HG02970 (cell line): ENCODE results near the gene AJAP1.

ENCODE experiments used
- ATAC-seq: cut with Tn5 transposase; IDR thresholded peaks from one replicate; pipeline ENCODE4 v1.9.1; 2021; ENCODE audit warnings: mild to moderate bottlenecking, moderate library complexity, moderate number of reproducible peaks; ENCODE audit not compliant: unreplicated experiment, low FRiP score

Gene AJAP1

DNA sequence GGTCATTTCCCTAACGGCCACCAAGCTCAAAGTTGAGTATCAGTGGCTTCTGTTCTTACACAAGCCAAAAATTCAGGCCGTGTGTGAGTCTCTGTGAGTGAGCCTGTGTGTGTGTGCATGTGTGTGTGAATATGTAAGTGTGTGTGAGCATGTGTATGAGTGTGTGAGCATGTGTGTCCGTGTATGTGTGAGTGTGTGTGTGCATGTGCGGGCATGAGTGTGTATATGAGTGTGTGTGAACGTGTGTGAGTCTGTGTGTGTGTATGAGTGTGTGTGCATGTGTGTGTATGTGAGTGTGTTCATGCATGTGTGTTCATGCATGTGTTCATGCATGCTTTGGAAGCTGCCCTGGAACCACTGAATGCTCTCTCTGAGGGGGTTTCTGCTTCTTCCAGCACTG lies 105.7 kb downstream of the AJAP1 start:
- ATAC-seq = no peak

DNA sequence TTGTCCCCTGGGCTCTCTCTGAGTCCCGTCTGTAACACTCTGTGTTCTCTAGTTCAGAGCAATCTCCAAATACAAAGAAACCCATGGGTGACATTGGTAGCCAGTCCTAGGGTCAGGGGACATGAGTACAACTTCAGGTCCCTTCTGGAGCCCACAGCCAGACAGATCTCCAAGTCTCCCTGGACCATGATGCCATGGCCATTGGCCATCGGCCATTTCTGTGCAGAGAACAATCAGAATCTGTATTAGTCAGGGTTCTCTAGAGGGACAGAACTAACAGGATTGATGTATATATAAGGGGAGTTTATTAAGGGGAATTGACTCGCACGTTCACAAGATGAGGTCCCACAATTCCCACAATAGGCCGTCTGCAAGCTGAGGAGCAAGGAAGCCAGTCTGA lies 106.9 kb downstream of the AJAP1 start:
- no peak for ATAC-seq

DNA sequence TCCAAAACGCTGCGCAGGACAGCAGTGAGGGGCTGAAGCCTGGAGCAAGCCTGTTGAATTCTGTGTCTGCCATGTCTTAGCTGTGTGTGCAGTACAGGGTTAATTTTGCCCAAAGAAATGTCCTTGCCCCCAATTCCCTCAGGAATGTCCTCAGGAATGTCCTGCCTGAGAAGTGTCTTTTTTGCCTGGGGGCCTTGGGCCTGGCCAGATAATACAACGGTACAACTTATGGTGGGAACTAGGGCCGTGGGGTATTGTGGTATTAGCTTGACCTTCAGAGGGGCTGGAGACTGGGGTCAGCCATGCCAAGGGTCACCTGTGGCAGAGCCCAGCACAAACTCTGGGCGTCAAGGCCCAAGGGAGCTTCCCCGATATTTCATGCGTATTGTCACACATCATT lies 107.7 kb downstream of the AJAP1 start:
- ATAC-seq = no peak

DNA sequence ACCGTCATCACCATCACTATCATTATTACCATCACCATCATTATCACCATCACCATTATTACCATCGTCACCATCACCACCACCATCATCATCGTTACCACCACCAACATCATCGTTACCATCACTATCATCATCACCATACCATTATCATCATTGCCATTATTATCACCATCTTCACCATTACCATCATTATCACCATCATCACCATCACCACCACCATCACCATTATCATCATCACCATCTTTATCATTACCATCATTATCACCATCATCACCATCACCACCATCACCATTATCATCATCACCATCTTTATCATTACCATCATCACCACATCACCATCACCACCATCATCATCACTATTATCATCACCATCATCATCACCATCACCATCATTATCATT lies 112.9 kb downstream of the AJAP1 start:
- ATAC-seq = no peak

DNA sequence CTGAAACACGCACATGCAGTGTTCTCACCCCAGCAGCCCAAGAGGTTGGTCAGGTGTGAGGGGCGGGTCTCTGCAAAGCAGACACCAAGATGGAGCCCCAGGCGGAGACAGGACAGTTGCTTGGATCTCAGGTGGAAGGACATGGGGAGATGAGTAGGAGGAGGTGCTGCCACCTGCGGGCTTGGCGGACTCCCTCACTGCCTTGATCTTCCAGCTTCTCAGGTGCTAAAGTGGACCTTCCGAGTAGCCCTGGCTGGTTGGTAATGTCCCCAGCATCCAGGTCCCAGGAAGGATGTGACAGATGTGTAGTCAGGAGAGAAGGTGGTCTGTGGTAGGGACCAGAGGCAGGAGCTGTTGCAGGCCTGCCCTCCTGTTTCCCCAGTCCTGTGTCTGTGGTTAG lies 114.1 kb downstream of the AJAP1 start:
- no peak for ATAC-seq

DNA sequence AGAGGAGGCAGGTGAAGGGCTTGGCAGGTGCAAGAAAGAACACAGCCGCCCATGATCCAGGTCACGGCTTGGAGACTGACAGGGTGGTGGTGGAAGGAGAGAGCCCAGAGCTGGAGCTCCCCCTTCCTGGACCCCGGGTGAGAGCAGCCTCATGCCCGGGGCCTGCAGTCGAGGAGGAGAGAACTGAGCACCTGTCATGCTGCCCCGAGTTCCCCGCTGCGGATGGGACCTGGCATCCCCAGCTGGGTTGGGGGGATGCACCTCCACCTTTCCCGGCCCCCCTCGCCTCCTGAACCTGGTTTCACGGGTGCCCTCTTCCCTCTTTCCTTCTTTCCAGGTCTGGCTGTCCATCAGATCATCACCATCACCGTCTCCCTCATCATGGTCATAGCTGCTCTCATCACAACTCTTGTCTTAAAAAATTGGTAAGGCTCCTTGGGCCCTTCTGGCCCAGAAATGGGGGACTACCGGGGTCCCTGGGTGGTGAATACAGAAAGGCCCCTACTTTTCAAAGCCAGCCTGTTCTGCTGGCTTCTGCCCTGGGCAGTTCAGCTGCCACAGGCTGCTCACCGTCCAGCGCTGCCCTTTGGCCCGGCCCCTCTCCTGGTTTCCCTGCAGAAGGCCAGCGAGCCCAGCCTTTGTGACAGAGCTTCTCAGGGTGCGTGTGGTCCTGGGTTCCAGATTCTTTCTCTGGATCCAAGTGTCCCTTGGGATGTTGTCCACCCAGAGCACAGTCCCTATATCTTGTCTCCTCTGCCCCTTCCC lies 115.3 kb downstream of the AJAP1 start:
- no peak for ATAC-seq

DNA sequence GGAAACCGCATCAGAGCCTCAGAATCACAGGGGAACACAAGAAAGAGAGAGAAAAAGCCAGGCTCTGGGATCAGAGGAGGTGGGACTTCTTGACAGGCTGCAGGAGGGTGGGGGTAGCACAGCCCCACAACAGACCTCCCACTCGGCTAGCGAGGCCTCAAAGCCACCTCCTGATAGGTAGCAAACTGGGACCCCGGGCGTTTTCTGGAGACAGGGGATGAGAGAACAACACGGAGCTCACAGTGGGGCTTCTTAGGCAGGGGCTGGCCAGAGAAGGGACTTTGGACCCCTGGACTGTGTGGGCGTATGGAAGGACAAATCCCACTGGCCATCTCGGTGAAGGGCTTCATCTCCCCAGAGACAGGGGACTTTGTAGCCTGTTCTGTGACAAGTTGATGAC lies 116.3 kb downstream of the AJAP1 start:
- ATAC-seq = no peak

DNA sequence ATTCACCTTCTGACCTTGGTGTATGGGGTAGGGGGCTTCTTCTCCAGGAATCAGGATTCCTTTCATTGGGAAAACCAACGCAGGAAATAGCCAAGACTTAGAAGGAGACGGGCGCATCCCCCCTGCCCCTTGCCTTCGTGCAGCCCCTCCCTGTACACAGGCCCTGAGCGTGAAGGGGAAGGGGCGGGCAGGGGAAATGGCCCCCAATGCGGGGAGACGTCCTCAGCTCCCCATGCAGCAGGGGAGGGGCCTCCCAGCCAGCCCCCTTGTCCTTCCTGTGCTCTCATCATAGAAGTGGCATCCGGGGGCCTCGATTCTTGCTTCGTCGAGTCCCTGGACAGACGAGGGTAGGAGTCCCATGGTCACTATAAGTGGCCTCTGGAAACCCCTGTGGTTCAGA lies 116.9 kb downstream of the AJAP1 start:
- ATAC-seq = no peak

DNA sequence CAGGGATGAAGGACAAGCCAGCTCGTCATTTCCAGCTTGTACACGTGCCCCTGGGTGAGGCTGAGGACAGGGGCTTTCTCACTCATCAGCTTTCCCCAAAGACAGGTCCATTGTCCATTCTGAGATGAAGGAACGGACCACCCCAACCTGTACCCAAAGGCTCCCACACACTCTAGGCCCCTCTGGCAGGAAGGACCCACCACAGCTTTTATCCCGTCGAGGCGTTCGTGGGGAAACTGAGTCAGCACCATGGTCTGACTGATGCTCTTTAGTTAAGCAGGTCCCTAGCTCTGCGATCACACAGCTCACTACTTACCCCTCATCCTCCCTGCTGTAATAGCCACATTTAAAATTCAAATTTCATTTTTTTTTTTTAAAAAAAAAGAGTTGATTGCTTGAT lies 117.3 kb downstream of the AJAP1 start:
- ATAC-seq = no peak

DNA sequence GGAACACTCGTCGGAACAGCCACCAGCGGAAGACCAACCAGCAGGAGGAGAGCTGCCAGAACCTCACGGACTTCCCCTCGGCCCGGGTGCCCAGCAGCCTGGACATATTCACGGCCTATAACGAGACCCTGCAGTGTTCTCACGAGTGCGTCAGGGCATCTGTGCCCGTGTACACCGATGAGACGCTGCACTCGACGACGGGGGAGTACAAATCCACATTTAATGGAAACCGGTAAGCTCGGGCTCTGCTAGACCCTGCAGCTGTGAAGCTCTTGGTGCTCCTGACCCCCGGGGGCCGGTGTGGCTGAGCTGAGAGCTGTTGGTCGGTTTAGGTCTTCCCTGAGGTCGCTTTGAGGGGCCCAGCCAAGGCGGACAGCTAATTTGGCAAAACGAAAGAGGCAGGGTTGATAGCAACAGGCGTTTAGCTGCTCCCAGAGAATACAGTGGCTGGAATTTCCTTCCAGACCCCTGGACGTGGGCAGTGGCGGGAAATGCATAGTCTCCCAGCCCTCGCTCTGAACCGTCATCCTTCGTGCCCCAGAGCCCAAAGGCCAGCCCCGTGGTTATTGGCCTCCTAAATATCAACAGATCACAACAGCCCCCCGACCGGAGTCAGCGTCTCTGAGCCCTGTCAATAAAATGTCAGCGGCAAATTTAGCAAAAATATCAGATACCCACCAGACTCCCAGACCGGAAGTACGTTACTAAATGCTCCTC lies 118.0 kb downstream of the AJAP1 start:
- no peak for ATAC-seq

DNA sequence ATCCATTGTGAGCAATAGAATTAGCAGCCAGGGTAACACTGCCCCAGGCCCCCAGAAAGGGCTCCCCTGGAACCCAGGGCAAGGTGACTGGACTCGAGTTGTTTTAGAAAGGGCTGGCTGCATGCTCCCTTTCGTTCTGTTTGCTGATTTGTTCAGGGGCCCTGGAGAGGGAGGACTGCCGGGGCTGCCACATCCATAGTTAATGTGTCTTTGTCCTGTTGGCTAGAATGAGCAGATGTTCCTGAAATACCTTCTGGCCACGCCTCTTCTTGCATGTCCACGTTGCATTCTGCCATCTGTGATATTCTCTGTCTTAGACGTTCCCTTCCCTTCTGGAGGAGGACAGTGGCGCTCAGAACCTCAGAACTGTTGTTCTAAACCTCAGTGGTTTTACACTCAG lies 118.8 kb downstream of the AJAP1 start:
- ATAC-seq = no peak

DNA sequence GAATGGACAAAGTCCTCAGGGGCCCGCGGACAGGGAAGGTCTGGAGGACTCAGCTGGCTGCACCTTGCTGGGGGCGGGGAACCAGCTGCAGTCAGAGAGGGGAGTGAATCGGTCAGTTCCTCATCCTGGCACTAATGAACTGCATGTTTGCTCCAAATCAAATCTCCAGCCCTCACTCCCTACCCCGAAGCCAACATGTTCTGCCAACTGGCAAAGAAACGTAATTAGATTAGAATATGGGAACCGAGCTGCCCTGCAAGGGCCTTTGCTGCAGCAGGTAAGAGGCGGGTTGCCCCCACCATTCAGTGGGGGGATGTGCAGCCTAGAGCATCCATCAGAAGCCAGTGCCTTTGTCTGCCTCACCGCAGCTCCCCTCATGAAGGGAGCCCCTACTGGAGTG lies 121.1 kb downstream of the AJAP1 start:
- no peak for ATAC-seq

DNA sequence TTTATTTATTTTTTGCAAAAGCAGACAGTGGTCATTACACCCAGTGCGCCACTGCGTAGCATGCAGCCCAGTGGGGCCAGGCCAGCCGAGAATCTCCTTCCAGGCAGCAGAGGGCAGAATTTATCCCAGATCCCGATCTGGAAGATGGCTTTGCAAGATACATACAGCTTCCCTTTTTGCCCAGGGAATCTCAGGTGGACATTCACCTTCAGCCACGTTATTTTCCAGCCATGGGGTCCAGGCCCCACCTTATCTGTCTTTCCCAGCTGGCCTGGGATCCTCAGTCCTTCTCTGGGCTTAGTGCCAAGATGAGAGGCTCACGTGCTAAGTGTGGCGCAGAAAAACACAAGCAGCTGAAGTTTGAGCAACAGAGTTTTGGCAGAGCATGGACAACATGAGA lies 123.6 kb downstream of the AJAP1 start:
- ATAC-seq = no peak

DNA sequence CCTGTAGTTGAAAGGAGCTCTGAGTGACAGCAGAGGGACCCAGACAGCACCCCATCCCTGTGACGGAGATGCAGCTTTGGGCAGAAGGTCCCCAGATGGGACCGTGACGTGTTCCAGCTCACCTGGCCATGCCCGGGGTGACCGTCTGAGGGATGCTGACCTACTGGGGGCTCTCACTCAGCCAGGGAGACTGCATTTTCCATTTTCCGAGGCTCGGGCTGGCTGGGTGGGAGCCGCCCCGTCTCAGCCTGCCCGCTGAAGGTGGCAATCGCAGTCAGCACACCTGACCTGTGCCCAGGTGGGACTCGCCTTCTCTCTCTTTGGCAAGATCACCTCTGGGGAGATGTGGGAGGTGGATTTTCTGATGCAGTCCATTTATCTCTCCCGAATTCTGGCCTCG lies 127.2 kb downstream of the AJAP1 start:
- no peak for ATAC-seq

DNA sequence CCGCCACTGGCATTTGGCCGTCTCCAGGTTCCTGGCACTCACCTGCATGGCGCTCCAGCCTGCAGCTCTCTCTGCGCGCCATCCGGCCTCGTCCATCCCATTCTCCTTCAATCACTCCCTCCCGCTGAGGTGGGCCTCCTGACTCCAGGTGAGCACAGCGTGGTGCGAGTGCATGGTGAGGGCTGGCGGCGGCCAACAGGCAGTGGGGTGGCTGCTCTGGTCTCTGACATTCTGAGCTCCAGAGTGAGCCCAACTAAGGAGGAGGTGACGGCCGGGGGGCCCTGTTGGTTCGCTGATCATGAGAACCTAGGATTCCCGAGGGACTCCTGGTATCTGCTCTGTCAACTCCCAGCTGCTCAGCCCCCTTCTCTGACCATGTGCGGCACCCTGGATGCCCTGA lies 130.4 kb downstream of the AJAP1 start:
- ATAC-seq = no peak

DNA sequence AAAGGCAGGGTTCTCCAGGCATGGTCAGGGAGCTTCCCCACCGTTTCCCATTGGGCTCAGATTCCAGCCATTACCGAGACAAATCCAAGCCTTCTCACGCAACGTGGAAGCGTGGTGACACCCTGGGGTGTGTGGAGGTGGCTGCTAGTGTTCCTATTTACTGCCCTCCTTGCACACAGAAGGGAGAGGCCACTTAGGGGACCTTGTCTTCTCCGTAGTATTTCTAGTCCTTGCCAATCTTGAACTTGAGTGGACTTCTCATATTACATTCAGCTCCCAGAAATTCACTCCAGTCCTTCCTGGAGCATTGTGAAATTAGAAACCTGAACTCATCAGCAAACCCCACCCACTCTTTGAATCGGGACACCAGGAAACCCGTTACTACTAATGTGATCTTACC lies 131.6 kb downstream of the AJAP1 start:
- no peak for ATAC-seq

DNA sequence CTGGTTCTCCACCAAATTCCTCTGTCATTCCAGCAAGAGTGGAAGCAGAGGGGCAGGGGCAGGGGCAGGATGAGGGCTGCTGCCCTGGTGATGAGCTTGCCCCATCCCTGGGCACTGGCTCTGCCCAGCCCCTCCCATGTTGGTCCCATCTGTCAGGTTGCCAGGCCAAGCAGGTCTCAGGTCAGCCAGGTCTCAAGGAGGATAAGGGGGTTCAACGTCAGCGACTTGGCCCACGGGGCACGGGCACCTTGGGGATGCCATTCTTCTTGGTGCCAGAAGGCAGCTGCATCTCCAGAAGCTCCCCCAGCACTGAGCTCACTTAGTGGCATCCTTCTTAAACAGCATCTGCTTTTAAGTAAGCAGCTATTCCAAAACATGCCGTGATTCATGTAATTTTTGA lies 133.1 kb downstream of the AJAP1 start:
- no peak for ATAC-seq

DNA sequence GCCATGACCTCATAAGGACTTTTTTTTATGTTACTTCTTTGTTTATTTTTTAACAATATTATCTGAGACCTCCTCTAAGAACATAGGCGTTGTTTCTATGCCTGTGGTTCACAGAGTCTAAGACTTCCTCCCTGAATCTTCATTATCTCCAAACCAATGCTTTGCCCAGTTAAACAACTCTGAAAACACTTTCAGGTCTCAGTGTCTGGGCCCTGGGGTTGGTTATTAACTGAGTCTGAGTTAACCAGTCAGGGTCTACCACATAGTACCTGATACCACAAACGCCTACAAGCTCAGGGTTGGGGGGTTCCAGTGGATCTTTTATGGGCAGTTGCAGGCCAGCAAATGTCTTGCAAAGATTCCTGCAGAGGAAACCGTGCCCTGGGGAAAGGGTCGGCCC lies 138.2 kb downstream of the AJAP1 start:
- ATAC-seq = no peak

DNA sequence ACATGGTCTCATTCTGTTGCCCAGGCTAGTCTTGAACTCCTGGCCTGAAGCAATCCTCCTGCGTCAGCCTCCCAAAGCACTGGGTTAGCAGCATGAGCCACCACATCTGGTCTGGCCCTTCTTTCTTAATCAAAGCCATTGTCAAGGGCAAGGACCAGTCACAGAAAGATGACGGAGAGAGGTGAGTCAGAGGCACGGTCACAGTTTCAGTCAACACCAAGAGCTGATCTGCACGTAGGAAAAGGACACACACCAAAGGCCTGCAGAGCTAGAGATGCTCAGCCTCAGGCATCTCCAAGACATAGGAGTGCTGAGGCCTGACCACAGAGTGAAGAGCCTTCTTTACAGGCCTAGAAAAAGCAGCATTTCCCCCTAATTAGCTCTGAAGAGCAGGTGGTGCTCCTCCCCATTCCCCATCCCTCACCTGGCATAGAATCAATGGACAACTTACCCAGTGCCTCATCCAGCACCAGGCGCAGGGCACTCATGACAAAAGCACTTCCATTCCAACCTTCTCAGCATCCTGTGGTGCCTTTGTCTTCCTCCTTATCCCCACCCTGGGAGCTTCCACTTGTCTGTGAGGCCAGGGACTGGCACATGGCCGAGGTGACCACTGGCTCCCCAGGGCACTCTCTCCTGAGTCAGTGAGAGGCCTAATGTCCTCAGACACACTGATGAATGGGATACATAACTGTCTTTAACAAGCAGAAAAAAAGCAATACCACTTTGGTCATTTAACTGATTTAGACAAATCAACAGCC lies 139.8 kb downstream of the AJAP1 start:
- ATAC-seq = no peak

DNA sequence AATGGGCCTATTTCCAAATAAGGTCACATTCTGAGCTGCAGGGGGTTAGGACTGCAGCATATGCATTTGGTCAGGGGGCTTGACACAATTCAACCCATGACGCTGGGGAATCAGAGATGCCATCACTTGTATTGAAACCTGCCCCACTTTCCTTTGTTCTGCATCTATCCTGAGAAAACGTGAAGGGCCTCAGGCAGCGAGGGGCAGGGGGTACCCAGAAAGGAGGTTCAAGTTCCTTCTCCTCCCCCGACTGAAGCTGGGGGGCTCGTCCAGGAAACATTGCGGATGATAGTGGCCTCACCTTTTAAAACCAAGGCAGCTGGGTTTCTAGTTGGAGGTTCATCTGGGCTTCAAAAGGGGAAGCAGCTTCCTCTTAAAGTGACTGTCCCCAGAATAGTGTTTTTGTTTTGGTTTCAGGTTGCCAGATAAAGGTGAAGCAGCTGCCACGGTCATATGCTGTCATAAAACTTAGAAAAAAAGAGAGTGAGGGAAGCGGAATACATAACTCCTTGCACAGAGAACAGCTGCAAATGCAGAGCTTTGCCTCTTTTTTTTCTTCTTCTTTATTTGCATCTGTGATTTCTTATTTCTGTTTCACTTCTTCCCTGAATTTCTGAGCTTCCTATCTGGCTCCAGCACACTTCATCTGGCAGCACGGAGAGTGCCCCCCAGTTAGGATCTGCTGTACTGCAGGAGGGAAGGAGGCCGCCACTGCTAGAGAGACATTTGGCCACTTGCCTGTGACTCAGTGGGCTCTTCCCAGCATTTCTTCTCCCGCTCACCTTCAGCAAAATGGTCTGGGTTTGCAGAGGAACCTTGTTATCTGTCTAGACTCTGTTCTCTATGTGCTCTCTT lies 142.0 kb downstream of the AJAP1 start:
- peak; percentile 86 for ATAC-seq

DNA sequence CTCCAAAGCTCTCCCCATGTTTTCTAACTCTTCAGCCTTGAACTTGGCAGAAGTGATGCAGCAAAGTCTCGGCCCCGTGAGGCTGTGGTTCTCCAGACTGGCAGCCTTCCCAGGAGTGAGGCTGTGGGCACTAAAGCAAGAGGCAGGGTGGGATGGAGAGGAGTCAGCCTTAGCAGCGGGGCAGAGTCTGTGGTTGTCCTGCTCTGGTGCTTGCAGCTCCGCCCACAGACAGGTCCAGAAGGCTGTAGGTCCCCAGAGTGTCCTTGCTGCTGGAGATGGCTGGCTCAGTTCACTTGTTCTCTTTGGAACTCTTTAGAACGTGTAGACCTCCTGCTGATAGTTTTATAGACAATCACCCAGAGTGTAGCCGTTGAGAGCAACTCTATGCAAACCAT lies 142.6 kb downstream of the AJAP1 start:
- ATAC-seq = no peak
